Osteoblast (primary cell): ENCODE results near the gene EPN1. TPM values are rescaled to one million over a fixed set of nuclear protein-coding genes. Genes with fewer than 3 reads are reported as not detected.

ENCODE experiments used
- DNase-seq: peaks from one replicate; pipeline ENCODE4 v3.0.0; 2011; ENCODE audit warnings: low spot score, mixed read lengths; ENCODE audit not compliant: insufficient read length; ENCODE audit errors: missing footprints
- H2AFZ ChIP-seq: 2 replicates; pipeline ENCODE4 v1.6.0; 2011; ENCODE audit warnings: mild to moderate bottlenecking, low read length
- H3K27ac ChIP-seq: 2 replicates; pipeline ENCODE4 v1.5.1; 2011; ENCODE audit warnings: mild to moderate bottlenecking, low read depth, low read length, moderate library complexity
- H3K27me3 ChIP-seq: 2 replicates; pipeline ENCODE4 v1.6.0; 2012; ENCODE audit warnings: mild to moderate bottlenecking, control low read depth, inconsistent platforms, low read length, moderate library complexity; ENCODE audit not compliant: insufficient read depth
- H3K36me3 ChIP-seq: 2 replicates; pipeline ENCODE4 v1.5.1; 2011; ENCODE audit warnings: mild to moderate bottlenecking, low read length, control low read depth, moderate library complexity; ENCODE audit not compliant: insufficient read depth
- H3K4me1 ChIP-seq: 2 replicates; pipeline ENCODE4 v1.5.1; 2011; ENCODE audit warnings: mild to moderate bottlenecking, low read length, control low read depth, moderate library complexity; ENCODE audit not compliant: insufficient read depth
- H3K4me2 ChIP-seq: 2 replicates; pipeline ENCODE4 v1.6.0; 2011; ENCODE audit warnings: mild to moderate bottlenecking, low read length; ENCODE audit not compliant: insufficient read depth
- H3K4me3 ChIP-seq: fragments of 200-600 bp; sonication (generic); 3 replicates; pipeline ENCODE4 v1.5.1; 2012; ENCODE audit warnings: mild to moderate bottlenecking, low read length, inconsistent platforms; ENCODE audit not compliant: insufficient read depth
- H3K79me2 ChIP-seq: 2 replicates; pipeline ENCODE4 v1.6.0; 2012; ENCODE audit warnings: mild to moderate bottlenecking, low read length, control low read depth, inconsistent platforms; ENCODE audit not compliant: insufficient read depth
- H3K9me3 ChIP-seq: 2 replicates; pipeline ENCODE4 v1.5.1; 2011; ENCODE audit warnings: low read depth, low read length, control low read depth
- H4K20me1 ChIP-seq: 2 replicates; pipeline ENCODE4 v1.6.0; 2012; ENCODE audit warnings: mild to moderate bottlenecking, low read length, control low read depth; ENCODE audit not compliant: insufficient read depth
- total RNA-seq: library from RNA; depleted of rRNA; stranded (reverse); fragments of >200 nt; gene quantifications from 2 replicates; pipeline ENCODE4 v1.2.3, GENCODE V29; 2012
- TF ChIP-seq, protein P1 (sequence below): IDR thresholded peaks from 2 replicates; pipeline ENCODE4 v1.5.1; 2011; ENCODE audit warnings: mild to moderate bottlenecking, low read depth, low read length, moderate library complexity; ENCODE audit errors: extremely low read depth

The EPN1 gene
- total RNA-seq, 1 donor, result 31.5 TPM

DNA sequence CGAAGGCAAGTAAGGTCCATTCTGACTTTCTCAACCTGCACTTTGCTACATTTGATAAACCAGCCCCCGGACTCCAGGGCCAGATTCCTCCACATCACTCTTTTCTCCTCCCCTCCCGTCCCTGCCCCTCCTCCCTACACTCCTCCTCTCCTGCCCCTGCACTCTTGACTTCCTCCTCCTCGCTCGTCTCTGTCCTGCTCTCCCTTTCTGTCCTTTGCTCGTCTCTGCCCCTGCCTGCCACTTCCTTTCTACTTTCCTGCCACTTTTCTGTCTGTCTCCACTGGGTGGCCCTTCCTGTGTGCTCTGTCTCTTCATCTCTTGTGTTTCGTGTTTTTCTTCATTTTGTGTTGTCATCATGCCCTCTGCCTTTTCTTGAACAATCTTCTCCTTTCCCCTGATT lies 13.2 kb upstream of the EPN1 start:
- no peak overlapping the region for H3K27ac ChIP-seq
- no peak overlapping the region for H3K4me2 ChIP-seq
- TF ChIP-seq, protein P1, sequence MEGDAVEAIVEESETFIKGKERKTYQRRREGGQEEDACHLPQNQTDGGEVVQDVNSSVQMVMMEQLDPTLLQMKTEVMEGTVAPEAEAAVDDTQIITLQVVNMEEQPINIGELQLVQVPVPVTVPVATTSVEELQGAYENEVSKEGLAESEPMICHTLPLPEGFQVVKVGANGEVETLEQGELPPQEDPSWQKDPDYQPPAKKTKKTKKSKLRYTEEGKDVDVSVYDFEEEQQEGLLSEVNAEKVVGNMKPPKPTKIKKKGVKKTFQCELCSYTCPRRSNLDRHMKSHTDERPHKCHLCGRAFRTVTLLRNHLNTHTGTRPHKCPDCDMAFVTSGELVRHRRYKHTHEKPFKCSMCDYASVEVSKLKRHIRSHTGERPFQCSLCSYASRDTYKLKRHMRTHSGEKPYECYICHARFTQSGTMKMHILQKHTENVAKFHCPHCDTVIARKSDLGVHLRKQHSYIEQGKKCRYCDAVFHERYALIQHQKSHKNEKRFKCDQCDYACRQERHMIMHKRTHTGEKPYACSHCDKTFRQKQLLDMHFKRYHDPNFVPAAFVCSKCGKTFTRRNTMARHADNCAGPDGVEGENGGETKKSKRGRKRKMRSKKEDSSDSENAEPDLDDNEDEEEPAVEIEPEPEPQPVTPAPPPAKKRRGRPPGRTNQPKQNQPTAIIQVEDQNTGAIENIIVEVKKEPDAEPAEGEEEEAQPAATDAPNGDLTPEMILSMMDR, result no peak
- H3K79me2 ChIP-seq, result peaks cover 93% of the 10 kb centered on the region
- no peak overlapping the region for H2AFZ ChIP-seq
- peaks cover 56% of the 10 kb centered on the region for H3K36me3 ChIP-seq
- no peaks in the 10 kb centered on the region for H3K9me3 ChIP-seq
- no peaks in the 10 kb centered on the region for H3K27me3 ChIP-seq
- no peak overlapping the region for H3K4me3 ChIP-seq
- H4K20me1 ChIP-seq, result peaks cover 77% of the 10 kb centered on the region
- DNase-seq, result no peak
- peaks cover 17% of the 10 kb centered on the region for H3K4me1 ChIP-seq

DNA sequence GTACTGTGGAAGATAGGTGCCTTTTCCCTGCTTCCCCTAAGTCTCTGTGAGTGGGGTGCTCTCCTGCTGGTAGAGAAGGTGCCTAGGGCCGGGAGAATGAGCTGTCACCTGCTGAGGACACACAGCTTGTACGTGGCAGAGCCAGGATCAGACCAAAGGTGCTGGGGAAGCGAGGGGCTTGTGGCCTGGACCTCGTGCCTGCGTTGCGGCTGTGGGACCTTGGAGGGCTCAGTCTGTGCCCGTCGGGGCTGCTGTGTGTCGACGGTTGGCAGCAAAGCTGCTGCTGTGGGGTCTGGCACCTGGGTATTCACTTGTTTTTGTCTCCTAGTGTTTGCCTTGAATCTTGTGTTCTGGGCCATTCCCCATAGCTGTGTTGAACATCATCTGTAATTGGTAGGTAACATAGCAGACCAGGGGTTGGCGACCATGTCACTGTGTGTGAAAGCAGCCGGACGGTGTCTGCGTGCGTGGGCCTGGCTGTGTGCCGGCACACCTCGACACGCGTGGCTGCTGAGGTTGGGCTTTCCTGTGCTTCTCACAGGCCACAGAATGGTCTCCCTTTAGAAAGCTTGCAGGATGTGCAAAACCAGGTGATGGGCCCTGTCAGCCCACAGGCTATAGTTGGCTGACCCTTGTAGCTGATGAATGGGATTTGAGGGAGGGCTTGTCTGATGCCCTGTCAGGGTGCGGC lies 11.0 kb upstream of the EPN1 start:
- H3K27ac ChIP-seq, result no peak overlapping the region
- H3K4me3 ChIP-seq, result no peak overlapping the region
- no peaks in the 10 kb centered on the region for H3K9me3 ChIP-seq
- H3K4me1 ChIP-seq, result no peaks in the 10 kb centered on the region
- no peaks in the 10 kb centered on the region for H3K27me3 ChIP-seq
- H4K20me1 ChIP-seq, result peaks cover 74% of the 10 kb centered on the region
- DNase-seq, result no peak
- peaks cover 65% of the 10 kb centered on the region for H3K36me3 ChIP-seq
- H3K4me2 ChIP-seq, result no peak overlapping the region
- TF ChIP-seq, protein P1, result no peak
- no peak overlapping the region for H2AFZ ChIP-seq
- peaks cover 91% of the 10 kb centered on the region for H3K79me2 ChIP-seq

GRCh38 chr19:55666343-55667005 lies 8.6 kb upstream of the EPN1 start:
- Histone ChIP-seq H3K36me3 (peaks cover 74% of the 10 kb centered on the region), H3K79me2 (peaks cover 91% of the 10 kb centered on the region), H4K20me1 (peaks cover 83% of the 10 kb centered on the region), H3K27me3 (no peaks in the 10 kb centered on the region), H2AFZ (no peak overlapping the region), H3K4me3 (no peak overlapping the region), H3K9me3 (no peaks in the 10 kb centered on the region), H3K27ac (no peak overlapping the region), H3K4me2 (no peak overlapping the region), H3K4me1 (peaks cover 2% of the 10 kb centered on the region)
- TF ChIP-seq, protein P1, result no peak
- DNase-seq, result no peak

DNA sequence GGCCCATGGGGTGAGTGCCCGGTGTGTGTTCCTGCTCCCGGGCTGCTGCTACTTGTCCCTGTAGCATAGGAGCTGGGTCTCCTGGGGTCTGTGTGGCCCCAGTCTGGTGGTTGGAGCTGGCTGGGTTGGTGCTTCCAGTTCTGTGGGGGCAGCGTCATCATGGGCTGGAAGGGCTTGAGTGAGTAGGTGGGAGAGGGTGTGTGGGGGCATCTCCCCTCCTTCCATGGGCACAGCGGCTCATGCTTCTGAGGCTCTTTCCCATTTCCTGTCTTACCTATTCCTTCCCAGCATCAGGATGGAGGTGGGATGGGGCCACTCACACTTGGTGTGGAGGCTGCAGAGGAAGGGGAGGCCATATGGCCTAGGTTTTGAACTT lies 8.0 kb upstream of the EPN1 start:
- Histone ChIP-seq H4K20me1 (peaks cover 82% of the 10 kb centered on the region), H3K79me2 (peaks cover 89% of the 10 kb centered on the region), H3K27ac (no peak overlapping the region), H3K27me3 (no peaks in the 10 kb centered on the region), H3K4me3 (no peak overlapping the region), H3K36me3 (peaks cover 68% of the 10 kb centered on the region), H3K4me1 (peaks cover 4% of the 10 kb centered on the region), H2AFZ (no peak overlapping the region), H3K4me2 (no peak overlapping the region), H3K9me3 (no peaks in the 10 kb centered on the region)
- no peak for DNase-seq
- TF ChIP-seq, protein P1, result no peak
